HS-27A (cell line): ENCODE data around the gene RGS17.
"Not testable (repeated sequence)": the region's sequence is repeated elsewhere in the genome, so short reads cannot be mapped to it uniquely, and the experiment has no call there.

ENCODE experiments used
- DNase-seq: peaks from one replicate; pipeline ENCODE4 v3.0.0-alpha.2; 2012; ENCODE audit warnings: low read depth, missing footprints

The RGS17 gene, protein sequence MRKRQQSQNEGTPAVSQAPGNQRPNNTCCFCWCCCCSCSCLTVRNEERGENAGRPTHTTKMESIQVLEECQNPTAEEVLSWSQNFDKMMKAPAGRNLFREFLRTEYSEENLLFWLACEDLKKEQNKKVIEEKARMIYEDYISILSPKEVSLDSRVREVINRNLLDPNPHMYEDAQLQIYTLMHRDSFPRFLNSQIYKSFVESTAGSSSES

DNA sequence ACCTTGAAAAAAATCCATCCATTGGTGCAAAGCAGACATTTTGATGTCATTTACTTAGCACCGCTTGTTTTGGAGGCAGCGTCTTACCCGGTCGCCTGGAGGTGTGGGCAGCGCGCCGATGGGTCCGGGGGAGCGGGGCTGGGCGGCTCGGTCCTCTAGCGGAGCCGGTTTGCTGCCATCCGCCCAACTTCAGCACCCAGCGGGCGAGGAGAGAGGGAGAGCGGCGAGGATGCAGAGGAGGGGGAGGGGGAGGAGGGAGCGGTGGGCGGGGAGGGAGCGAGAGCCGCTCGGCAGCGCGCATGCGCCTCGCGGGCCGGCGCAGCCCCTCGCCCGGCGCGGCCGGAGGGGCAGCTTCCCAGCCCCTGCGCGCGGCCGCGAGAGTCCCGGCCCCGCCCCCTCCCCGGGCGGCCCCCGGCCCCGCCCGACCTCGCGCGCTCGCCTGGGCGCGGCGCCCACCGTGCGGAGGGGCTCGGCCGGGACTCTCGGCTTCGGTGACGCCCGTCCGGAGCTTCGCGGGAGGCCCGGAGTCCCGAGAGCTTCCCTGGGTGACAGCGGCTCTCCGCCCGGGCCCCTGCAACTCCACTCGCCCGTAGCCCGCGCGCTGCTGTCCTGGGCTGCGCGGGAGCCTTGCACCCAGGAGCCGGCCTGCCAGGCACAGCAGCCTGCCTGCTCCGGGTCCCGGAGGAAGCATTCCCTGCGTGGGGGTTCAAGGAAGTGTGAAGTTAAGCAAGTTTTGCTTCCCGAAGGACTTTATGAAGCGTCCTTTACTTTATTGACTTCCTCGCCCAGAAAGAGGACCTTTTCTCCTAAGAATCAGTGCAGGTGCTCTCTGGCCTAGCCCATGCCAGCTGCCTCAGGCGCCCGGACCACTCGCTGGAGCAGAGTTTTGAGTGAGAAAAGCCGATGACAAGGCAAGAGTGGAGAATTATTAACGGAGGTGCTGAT is at the start of gene RGS17:
TSS of gene RGS17 (minus strand) at position 246 of the 945 bp plus-strand sequence. CDS start 87,264 bp downstream, outside the sequence.
- no peak for DNase-seq

DNA sequence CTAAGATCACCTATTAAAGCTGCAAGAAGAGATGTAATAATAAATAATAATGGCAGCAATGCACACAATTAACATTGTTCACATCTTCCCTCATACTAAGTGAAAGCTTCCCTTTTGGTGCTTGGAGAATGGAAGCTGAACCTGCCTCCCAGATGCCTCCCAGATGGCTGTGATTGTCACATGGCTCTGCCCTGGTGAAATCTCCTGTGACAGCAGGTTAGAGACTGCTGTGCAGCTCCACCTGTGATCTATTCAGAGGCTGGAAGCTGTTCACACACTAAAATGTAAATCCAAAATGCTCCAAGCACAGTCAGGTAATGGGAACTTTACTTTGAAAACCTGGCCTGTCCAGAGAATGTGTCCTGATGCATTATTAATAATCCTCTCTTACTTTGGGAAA is 41.7 kb upstream of the RGS17 start:
- no peak for DNase-seq

DNA sequence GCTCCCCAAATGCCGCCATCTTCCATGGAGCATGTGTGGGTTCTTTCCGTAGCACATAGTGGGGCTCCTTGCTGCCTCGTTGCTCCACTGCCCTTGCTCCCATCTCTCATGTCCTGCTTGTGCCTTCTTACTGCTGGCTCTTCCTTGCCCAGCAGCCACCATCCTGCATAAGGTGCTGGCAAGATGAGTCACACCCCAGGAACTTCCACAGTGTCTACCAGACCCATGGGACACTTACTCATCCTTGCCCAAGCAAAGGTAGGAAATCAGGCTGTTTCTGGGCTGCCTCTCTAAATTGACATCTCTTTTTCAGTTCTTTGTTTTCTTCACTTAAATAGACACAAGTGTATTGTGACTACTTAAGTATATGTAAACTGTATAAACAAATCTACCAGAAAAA is 39.4 kb upstream of the RGS17 start:
- no peak for DNase-seq

DNA sequence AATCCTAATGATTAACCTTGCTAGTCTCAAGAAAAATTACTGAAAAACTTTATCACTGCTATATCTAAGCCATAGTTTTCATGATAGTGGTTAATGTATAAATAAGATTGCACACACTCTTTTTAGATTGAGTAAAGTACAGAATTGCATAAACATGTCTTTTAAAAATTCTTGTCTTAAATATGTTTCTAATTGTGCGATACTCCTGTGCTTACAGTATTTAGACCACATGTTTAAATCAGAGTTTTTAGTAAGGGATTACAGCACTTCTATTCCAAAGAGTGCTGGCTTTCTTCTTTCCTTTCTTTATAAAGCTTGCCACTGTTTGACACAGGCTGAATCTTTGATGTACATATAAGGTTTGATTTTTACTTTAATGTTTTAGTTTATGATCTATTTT is 36.8 kb upstream of the RGS17 start:
- no peak for DNase-seq

DNA sequence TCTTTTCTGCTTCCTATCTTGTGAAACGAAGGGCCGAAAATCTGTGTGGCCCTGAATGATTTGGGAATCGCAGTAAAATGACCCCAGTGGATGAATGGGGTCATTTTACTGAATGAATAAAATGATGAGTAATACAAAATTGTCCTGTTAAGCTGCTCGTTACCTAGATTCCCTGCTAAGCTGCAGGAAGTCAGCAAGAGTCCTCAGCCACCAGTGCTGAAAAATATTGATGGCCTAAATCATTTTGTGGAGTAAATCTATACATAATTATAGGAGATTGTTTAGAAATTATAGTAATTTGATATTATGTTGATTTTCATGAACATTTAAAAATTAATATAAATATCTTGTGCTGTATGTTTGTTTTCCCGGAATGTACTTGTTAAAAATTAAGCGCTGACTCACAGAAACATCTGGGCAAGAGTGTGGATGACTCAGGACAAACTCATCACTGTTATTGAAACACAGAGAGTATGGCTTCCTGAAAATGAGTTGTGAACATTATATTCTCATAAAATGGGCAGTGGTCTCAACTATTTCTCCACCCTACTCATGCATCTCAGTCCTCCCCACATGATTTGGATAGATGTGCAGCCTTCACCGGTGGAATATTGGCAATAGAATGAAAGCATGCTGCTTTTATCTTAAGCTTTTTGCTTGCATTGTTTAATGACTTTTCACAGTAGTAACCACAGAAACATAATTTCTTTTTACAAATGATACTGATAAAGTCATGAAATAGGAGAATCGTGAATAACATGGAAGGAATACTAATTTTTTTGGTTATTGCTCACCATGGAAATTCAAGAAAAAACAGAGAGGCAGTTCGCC is 36.2 kb upstream of the RGS17 start:
- peak; percentile 57 for DNase-seq

DNA sequence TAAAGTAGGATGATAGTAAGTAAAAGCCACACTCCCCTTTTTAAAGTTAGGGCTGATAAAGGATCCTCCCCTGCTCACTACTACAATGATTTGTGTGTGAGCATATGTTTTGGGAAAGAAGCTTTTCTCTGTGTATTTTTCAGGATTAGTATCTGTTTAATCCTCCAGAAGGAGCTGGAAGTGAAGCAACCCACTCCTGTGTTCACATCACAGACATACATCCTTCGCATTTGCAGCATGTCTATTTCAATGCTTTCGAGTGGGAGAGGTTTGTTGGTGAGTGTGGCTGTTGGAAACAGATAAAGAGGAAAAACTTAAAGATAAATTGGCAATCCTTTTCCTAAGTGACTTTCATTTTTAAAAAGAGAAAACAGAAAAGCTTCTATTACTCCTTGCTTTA is 31.6 kb upstream of the RGS17 start:
- no peak for DNase-seq

DNA sequence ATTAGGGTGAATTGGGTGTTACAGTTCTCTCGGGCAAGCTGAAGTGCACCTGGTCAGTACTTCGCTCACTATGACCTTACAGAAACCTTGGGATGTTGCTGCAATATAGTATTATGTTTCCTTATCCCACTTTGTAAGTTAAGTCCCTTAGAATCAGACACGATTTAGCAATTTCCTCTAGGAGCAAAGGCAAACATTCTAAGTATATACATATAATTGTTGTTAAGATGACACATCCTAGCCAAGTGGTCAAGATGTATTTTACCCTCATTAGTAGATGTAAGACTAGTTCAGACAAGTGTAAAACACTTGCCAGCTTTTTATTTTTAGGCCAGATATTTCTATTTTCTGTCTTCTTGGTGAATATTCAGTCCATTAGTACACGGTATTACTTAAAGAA is 31.1 kb upstream of the RGS17 start:
- DNase-seq = no peak

DNA sequence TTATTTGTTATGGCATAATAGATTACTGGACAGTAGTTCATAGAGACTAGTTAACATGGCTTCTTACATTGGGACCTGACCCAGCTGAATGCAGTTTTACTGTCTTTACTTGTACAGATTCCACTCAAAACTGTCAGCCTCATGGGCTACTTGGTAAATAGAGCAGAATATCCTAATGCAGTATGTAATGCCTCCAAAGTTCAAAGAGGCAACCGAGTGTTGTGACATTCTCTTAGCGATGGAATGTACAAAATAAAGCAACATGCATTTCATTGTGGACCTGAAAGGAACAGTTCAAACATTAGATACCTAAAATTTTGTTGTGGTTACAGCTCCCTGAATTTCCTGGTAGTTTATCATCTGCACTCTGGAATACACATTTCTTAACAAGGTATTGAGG is 29.1 kb upstream of the RGS17 start:
- no peak for DNase-seq

DNA sequence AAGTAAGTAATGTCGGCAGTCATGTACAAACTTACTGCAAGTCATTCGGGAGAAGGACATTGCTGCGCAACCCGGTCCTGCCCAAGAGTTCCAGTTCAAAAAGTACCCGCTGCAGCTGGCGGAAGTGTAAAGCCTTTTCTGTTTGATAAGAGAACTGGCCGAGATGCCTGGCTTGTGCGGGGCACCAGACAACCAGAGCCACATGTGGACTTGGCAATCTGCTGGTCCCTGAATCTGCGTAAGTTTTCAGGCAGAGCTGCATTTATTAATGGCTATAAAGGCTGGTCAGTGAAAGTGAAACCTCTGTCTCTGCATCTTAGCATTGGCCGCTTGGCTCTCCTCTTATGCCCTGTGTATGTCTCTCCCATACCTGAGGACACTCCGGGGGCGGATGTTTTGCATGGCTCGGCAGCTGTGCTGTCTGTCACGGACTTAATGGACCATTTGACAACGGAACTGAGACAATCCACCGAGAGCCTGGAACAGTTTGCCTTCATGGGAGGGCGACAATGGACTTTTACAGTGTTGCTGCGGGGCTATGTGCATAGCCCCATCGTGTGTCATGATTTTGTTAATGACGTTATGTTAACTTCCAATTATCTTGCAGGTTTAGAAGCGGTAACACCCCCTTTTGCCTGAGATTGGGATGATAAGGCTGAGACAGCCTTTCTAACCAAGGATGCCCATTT is 19.8 kb upstream of the RGS17 start:
- no peak for DNase-seq

DNA sequence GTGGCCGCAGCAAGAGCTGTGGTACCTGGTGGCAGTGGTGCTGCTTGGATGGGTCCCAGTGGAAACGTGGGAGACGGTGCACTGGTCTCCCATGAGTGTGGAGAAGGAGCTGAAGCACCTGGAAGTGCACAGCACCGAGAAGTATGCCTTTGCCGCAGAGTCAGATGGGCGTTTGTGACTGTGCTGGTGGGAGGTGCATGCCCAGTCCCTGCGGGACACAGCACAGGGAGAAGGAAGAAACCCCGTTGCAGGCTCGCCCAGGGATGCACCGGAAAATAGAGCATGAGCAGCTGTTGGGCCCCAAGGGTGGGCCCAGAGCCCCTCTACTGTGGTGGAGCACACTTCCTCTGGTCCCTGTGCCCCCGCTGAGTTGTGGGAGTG is 19.3 kb upstream of the RGS17 start:
- no peak for DNase-seq

DNA sequence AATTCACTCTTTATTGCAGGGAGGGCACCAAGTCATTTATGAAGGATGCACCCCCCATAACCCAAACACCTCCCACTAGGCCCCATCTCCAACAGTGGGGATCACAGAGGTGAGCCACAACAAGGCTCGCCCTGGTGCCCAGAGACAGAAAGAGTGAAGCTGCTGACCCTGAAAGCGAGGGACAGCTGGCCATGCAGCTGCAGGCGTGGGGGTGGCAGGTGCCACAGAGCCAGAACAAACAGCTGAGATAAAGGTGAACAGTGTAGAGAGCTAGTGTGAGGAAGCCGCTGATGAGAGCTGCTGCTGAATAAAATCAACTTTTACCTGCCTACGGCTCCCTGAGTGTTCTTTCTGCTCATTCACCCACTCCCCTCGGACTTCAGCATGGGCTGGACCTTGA is 18.8 kb upstream of the RGS17 start:
- DNase-seq = no peak

DNA sequence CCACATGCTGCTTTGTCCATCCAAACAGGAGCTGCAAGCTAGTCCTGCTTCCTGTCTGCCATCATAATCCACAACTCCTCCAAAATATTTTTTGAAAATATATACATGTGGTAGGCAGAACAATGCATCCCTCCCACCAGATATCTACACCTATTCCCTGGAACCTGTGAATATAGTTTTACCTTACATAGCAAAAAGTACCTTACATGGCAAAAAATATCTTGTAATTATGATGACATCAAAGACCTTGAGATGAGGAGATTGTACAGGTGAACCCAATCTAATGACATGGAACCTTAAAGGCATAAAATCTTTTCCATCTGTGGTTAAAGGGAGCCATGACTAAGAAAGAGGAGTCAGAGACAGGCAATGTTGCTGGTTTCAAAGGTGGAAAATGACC is 15.3 kb upstream of the RGS17 start:
- no peak for DNase-seq

DNA sequence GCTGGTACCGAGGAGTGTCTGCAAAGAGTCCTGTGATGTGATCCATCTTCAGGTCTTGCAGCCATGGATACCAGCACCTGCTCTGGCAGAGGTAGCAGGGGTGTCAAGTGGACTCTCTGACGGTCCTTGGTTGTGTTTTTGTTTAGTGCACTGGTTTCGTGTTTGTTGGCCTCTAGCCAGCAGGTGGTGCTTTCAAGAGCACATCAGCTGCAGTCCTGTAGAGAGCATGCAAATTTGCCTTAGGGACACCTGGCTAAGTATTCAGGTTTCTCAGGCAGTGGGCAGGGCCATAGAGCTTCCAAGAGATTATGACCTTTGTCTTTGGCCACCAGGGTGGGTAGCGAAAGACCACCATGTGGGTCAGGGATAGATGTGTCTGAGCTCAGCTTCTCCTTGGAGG is 14.5 kb upstream of the RGS17 start:
- DNase-seq = no peak

DNA sequence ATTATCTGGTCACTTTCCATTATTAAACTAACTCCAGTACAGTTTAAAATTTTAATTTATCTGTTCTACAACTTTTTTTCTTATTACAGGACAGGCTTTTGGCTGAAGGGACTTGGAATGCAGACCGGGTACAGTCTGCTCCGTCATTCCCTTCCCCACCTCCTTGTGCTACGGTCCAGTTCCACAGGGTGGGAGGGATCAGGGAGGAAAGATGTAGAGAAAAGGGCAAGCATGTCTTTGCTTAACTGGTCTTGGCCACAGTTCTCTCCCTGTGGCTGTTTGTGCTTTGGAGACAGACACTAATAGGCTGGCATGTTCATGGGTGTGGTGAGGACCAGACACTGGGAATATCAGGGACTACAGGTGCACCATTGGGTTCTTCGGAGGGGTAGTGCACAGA is 12.1 kb upstream of the RGS17 start:
- DNase-seq = no peak

DNA sequence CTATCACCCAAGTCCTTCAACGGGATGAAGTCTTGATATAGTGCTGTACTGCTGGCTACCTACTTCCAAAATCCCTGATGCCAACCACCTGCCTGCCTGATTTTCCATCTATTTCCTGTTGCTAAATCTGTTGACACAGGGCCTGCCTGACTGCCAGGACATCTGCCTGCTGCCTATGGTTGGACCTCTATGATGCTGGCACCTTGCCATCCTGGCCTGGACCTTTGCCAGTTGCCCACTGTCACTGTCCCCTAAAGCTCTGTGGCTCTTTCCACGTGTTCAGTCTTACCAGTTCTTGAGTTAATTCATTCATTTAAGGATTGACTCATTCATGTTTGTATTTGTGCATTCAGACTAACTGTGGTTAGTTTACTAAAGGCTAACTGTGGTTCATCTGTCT is 9.2 kb upstream of the RGS17 start:
- no peak for DNase-seq

DNA sequence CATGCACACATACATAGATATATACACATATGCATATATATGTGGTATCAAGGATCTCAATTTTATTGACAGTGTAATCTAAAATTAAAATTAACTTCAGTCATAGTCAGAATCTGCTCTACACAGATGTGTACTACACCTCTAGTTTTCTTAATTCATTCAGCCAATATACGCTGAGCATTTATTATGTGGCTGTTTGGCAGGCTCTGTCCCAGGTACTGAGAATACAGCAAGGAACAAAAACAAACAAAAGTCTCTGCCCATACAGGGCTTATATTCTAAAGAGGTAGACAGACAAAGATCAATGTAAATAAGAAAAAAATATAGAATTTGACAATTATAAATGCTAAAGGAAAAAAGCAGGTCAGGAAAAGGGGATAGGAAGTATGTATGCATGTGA is 7.8 kb upstream of the RGS17 start:
- DNase-seq = no peak

DNA sequence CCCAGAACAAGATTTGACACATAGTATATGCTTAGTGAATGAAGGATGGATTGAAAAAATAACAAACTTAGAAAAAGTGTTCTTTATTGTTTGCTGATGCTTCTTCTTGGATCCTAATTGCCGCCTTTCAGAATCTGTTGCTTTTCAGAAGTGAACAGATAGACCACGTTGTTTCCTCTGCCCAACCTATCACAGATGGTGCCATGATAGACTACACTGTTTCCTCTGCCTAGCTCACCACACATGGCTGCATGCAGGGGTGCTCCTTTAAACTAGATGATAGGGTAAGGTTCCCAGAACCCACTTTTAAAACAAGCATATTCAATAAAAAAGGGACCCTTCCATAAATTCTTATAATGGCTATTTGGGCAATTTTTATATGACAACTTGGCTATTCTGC is 4.6 kb upstream of the RGS17 start:
- no peak for DNase-seq

DNA sequence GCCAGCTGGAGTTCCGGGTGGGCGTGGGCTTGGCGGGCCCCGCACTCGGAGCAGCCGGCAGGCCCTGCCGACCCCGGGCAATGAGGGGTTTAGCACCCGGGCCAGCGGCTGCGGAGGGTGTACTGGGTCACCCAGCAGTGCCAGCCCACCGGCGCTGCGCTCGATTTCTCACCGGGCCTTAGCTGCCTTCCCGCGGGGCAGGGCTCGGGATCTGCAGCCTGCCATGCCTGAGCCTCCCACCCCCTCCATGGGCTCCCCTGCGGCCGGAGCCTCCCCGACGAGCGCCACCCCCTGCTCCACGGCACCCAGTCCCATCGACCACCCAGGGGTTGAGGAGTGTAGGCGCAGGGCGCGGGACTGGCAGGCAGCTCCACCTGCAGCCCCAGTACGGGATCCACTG is 2.6 kb upstream of the RGS17 start:
- DNase-seq = not testable (repeated sequence)

DNA sequence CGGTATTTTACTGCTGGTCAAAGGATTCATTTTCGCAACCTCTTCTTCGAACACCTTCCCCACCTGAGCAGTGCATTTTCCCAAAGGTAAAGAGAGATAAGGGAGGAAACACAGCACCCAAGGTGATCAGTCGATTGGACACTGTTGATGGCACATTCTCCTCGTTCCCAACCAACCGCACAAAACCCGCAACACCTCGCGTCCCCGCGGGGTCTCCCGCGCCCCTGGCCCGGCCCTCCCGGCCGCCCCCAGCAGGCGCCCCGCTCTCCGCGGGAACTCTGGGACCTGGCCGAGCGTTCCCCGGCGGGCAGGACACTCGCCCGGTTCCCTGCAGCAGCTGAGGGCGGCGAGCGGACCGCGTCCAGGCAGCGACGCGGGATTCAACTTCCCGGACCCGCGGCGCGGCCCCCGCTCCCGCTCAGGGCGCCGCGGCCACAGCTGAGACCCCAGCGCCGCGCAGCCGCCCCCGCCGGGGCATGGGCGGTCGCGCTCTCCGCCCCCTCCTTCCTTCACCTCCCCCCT is 506 bp downstream of the RGS17 start:
- no peak for DNase-seq

DNA sequence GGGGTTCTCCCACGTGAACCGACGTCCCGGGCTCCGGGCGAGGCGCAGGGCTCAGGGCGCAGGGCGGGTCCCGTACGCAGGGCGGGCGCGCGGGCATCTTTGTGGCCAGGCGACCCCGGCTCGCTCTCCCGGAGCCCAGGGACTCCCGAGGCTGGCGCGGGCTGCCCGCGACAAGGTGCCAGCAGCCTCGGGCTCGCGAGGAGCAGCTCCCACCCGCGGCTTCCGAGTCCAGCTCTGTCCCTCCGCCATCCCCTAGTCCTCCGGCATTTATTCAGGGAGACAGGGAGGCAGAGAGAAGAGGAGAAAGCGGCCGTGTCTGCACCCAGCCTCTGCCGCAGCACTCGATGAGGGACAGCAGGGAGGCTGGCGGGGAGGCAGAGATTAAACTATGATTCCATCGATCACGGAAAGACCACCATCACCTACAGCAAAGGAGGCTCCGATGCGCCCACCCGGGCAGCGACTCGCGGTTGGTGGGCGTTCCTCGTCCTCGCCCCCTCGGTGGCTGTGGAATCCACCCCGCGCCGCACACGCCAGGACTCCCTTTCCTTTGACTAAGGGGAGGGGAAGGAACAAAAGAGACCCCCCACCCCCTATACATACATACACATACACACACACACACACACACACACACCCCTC is 1.1 kb downstream of the RGS17 start:
- no peak for DNase-seq

DNA sequence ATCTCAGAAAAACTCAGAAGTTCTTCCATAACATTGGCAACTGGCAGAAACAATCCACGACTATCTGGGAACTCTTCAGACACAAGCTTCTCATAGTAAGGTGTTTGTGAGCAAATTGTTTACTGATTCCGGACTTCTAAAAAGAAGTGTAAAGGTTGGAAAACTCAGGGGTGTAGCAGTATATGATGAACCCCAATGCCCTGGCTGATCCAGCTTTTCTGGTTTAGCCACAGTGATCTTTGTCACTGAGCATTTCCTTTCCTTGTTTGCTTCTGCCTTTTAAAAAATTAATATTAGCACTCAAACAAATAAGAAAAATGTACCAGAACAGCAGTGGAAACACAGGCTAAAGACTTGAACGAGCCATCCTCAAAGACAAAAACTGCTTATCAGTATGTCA is 4.9 kb downstream of the RGS17 start:
- no peak for DNase-seq
